ENCODE measurements around the gene CDK17.
"Not testable (repeated sequence)": the region's sequence is repeated elsewhere in the genome, so short reads cannot be mapped to it uniquely, and the experiment has no call there.

The CDK17 gene

GRCh38 chr12:96359328-96359727, 40.9 kb downstream of the CDK17 start:
- in situ Hi-C loops (cut with MboI; ENCODE audit: low sequenced_read_pairs), result no loop called here

GRCh38 chr12:96356831-96357230, 43.4 kb downstream of the CDK17 start:
- in situ Hi-C loops (cut with MboI; ENCODE audit: low sequenced_read_pairs), result no loop called here

- in situ Hi-C loops (cut with MboI; ENCODE audit: low sequenced_read_pairs), result no loop called here
Observed at GRCh38 chr12:96354844-96355534, 45.2 kb downstream of the CDK17 start.

- in situ Hi-C loops (cut with MboI; ENCODE audit: low sequenced_read_pairs), result no loop called here
Observed at GRCh38 chr12:96354326-96354725, 45.9 kb downstream of the CDK17 start.

GRCh38 chr12:96352161-96352835, 47.9 kb downstream of the CDK17 start:
- in situ Hi-C loops (cut with MboI; ENCODE audit: low sequenced_read_pairs), result no loop called here

GRCh38 chr12:96350982-96351381, 49.3 kb downstream of the CDK17 start:
- in situ Hi-C loops (cut with MboI; ENCODE audit: low sequenced_read_pairs), result no loop called here

GRCh38 chr12:96347130-96347699, 53.0 kb downstream of the CDK17 start:
- in situ Hi-C loops (cut with MboI; ENCODE audit: low sequenced_read_pairs), result no loop called here

- in situ Hi-C loops (cut with MboI; ENCODE audit: low sequenced_read_pairs), result not testable (repeated sequence)
Observed at GRCh38 chr12:96346716-96347115, 53.5 kb downstream of the CDK17 start.

GRCh38 chr12:96344124-96344695, 56.0 kb downstream of the CDK17 start:
- in situ Hi-C loops (cut with MboI; ENCODE audit: low sequenced_read_pairs), result no loop called here

GRCh38 chr12:96343347-96343954, 56.8 kb downstream of the CDK17 start:
- in situ Hi-C loops (cut with MboI; ENCODE audit: low sequenced_read_pairs), result no loop called here

GRCh38 chr12:96339666-96340065, 60.6 kb downstream of the CDK17 start:
- in situ Hi-C loops (cut with MboI; ENCODE audit: low sequenced_read_pairs), result not testable (repeated sequence)

GRCh38 chr12:96338852-96339471, 61.3 kb downstream of the CDK17 start:
- in situ Hi-C loops (cut with MboI; ENCODE audit: low sequenced_read_pairs), result no loop called here

- in situ Hi-C loops (cut with MboI; ENCODE audit: low sequenced_read_pairs), result no loop called here
Observed at GRCh38 chr12:96337953-96338352, 62.3 kb downstream of the CDK17 start.

- in situ Hi-C loops (cut with MboI; ENCODE audit: low sequenced_read_pairs), result no loop called here
Observed at GRCh38 chr12:96336489-96336888, 63.8 kb downstream of the CDK17 start.

GRCh38 chr12:96335270-96335669, 65.0 kb downstream of the CDK17 start:
- in situ Hi-C loops (cut with MboI; ENCODE audit: low sequenced_read_pairs), result no loop called here

GRCh38 chr12:96334502-96334901, 65.7 kb downstream of the CDK17 start:
- in situ Hi-C loops (cut with MboI; ENCODE audit: low sequenced_read_pairs), result no loop called here

- in situ Hi-C loops (cut with MboI; ENCODE audit: low sequenced_read_pairs), result no loop called here
Observed at GRCh38 chr12:96329545-96329944, 70.7 kb downstream of the CDK17 start.

- in situ Hi-C loops (cut with MboI; ENCODE audit: low sequenced_read_pairs), result no loop called here
Observed at GRCh38 chr12:96329018-96329417, 71.2 kb downstream of the CDK17 start.

- in situ Hi-C loops (cut with MboI; ENCODE audit: low sequenced_read_pairs), result no loop called here
Observed at GRCh38 chr12:96327889-96328288, 72.3 kb downstream of the CDK17 start.

GRCh38 chr12:96327346-96327745, 72.9 kb downstream of the CDK17 start:
- in situ Hi-C loops (cut with MboI; ENCODE audit: low sequenced_read_pairs), result no loop called here

- in situ Hi-C loops (cut with MboI; ENCODE audit: low sequenced_read_pairs), result no loop called here
Observed at GRCh38 chr12:96326628-96327227, 73.5 kb downstream of the CDK17 start.
